K562 (cell line): Measurements from ENCODE around the gene BMP8B. TPM values are rescaled to one million over a fixed set of nuclear protein-coding genes. Genes with fewer than 3 reads are reported as not detected.

Experiments
- CBX8 ChIP-seq: fragments of 200-600 bp; sonication (generic); IDR thresholded peaks from 2 replicates; pipeline ENCODE4 v1.6.1; 2012; ENCODE audit warnings: borderline replicate concordance, mixed run types, low read depth, mild to moderate bottlenecking, moderate library complexity, mixed read lengths, low read length, control low read depth, inconsistent platforms; ENCODE audit not compliant: poor library complexity, severe bottlenecking; ENCODE audit errors: extremely low read depth
- CUX1 ChIP-seq: fragments of 200-800 bp; sonication (Bioruptor generic); IDR thresholded peaks from 2 replicates; pipeline ENCODE4 v1.6.1; 2016; ENCODE audit warnings: missing genetic modification characterization, missing compliant biosample characterization
- DACH1 ChIP-seq: fragments of 450-650 bp; IDR thresholded peaks from 2 replicates; pipeline ENCODE4 v1.6.1; 2018; ENCODE audit not compliant: partially characterized antibody
- ERF ChIP-seq: fragments of 450-650 bp; formaldehyde crosslinking; IDR thresholded peaks from 2 replicates; pipeline ENCODE4 v1.4.0; 2020; ENCODE audit warnings: mild to moderate bottlenecking, mixed read lengths
- FOXA3 ChIP-seq, 2 experiments: fragments of 450-650 bp in 1 of 2; sonication (generic) in 1 of 2; formaldehyde crosslinking; IDR thresholded peaks in 1 of 2; conservative IDR thresholded peaks in 1 of 2; 2 replicates each; pipeline versions ENCODE4 v1.4.0 to v1.8.0; 2020 to 2022; ENCODE audit warnings: mild to moderate bottlenecking in 2 of 2, missing genetic modification reagents in 1 of 2
- FUS ChIP-seq: fragments of 200-400 bp; formaldehyde crosslinking; optimal IDR thresholded peaks from 2 replicates; pipeline ENCODE3; 2017; ENCODE audit warnings: low read depth, low read length
- HDAC1 ChIP-seq, 2 experiments: fragments of 450-650 bp; IDR thresholded peaks; 2 replicates each; pipeline ENCODE4 v1.6.1; 2016 to 2017; ENCODE audit warnings: inconsistent platforms in 1 of 2, mild to moderate bottlenecking in 1 of 2, moderate library complexity in 1 of 2
- HEY1 ChIP-seq: fragments of 250-450 bp; sonication (Bioruptor Pico); IDR thresholded peaks from 2 replicates; pipeline ENCODE4 v1.5.0; 2020; ENCODE audit warnings: mild to moderate bottlenecking, moderate library complexity, borderline replicate concordance
- KAT7 ChIP-seq: sonication (generic); formaldehyde crosslinking; IDR thresholded peaks from 2 replicates; pipeline ENCODE4 v1.8.0; 2022; ENCODE audit warnings: missing genetic modification reagents, mild to moderate bottlenecking, borderline replicate concordance
- NR1H2 ChIP-seq: sonication (generic); formaldehyde crosslinking; IDR thresholded peaks from 2 replicates; pipeline ENCODE4 v1.4.0; 2020; ENCODE audit warnings: mild to moderate bottlenecking, missing genetic modification reagents
- NUFIP1 ChIP-seq: fragments of 450-650 bp; IDR thresholded peaks from 2 replicates; pipeline ENCODE4 v1.6.1; 2018; ENCODE audit not compliant: partially characterized antibody
- PTRF ChIP-seq: fragments of 450-650 bp; IDR thresholded peaks from 2 replicates; pipeline ENCODE4 v1.6.1; 2016; ENCODE audit warnings: mild to moderate bottlenecking, missing genetic modification characterization, missing compliant biosample characterization
- PYGO2 ChIP-seq: fragments of 450-650 bp; IDR thresholded peaks from 2 replicates; pipeline ENCODE4 v1.6.1; 2016; ENCODE audit warnings: mild to moderate bottlenecking, missing genetic modification characterization, moderate library complexity, missing compliant biosample characterization
- RBFOX2 ChIP-seq: fragments of 200-400 bp; formaldehyde crosslinking; IDR thresholded peaks from 2 replicates; pipeline ENCODE4 v1.6.1; 2017; ENCODE audit warnings: low read depth, mild to moderate bottlenecking, low read length, moderate library complexity
- SMARCA5 ChIP-seq: fragments of 450-650 bp; IDR thresholded peaks from 2 replicates; pipeline ENCODE4 v1.6.1; 2016
- SP2 ChIP-seq: IDR thresholded peaks from 2 replicates; pipeline ENCODE4 v1.6.1; 2011; ENCODE audit warnings: mild to moderate bottlenecking, low read depth, low read length, moderate library complexity; ENCODE audit not compliant: poor library complexity, severe bottlenecking; ENCODE audit errors: extremely low read depth
- TFAP4 ChIP-seq: sonication (generic); formaldehyde crosslinking; IDR thresholded peaks from 2 replicates; pipeline ENCODE4 v1.8.0; 2022; ENCODE audit warnings: missing genetic modification reagents, mild to moderate bottlenecking, moderate library complexity, borderline replicate concordance
- THRAP3 ChIP-seq: fragments of 450-650 bp; IDR thresholded peaks from 2 replicates; pipeline ENCODE4 v1.6.1; 2016; ENCODE audit warnings: mild to moderate bottlenecking, inconsistent platforms, borderline replicate concordance
- ZKSCAN3 ChIP-seq: fragments of 250-450 bp; sonication (Bioruptor Pico); IDR thresholded peaks from 2 replicates; pipeline ENCODE4 v1.4.0; 2020
- ZNF224 ChIP-seq: sonication (generic); formaldehyde crosslinking; IDR thresholded peaks from 2 replicates; pipeline ENCODE4 v1.8.0; 2022; ENCODE audit warnings: mild to moderate bottlenecking, missing genetic modification reagents
- ZNF436 ChIP-seq: fragments of 250-450, 450-650 bp; sonication (Bioruptor Pico); formaldehyde crosslinking; IDR thresholded peaks from 2 replicates; pipeline ENCODE4 v1.7.0; 2020; ENCODE audit warnings: mild to moderate bottlenecking
- ZNF707 ChIP-seq: fragments of 250-450 bp; sonication (Bioruptor Pico); conservative IDR thresholded peaks from 2 replicates; pipeline ENCODE4 v1.8.0; 2022; ENCODE audit warnings: inconsistent platforms, mild to moderate bottlenecking, moderate library complexity
- ZNF717 ChIP-seq: fragments of 250-450 bp; sonication (Bioruptor Pico); IDR thresholded peaks from 2 replicates; pipeline ENCODE4 v1.5.0; 2021
- polyA plus RNA-seq, 8 experiments: library from polyadenylated mRNA; depleted of rRNA in 4 of 8; stranded (reverse) in 5 of 8; unstranded in 3 of 8; fragments of >200 nt; fragmentation: Nextera tagmentation in 2 of 8; fragmentation: Illumina TruSeq in 1 of 8; extraction: Ambion mirVana in 2 of 8; extraction: Trizol in 1 of 8; gene quantifications; 2 replicates each; pipeline versions ENCODE4 v1.2.1 to v1.2.3, GENCODE V29; 2011 to 2014; ENCODE audit warnings: inconsistent platforms in 1 of 8, missing spikeins in 1 of 8
- total RNA-seq, 7 experiments: library from RNA; depleted of rRNA in 6 of 7; stranded (reverse); fragments of >200 nt in 6 of 7; fragmentation: Illumina TruSeq in 2 of 7; extraction: Trizol in 2 of 7; gene quantifications; 2 replicates each; pipeline versions ENCODE4 v1.2.1 to v1.2.3, GENCODE V29; 2011 to 2021; ENCODE audit warnings: low replicate concordance in 1 of 7

BMP8B gene
- total and polyA plus RNA-seq, 9 of the 15 experiments (the other 6 are each of a cell fraction or from before 2014, with no cell fraction given): 0.03 to 0.33 (median 0.14) TPM

- no peak for TF ChIP-seq SP2
- no peak for TF ChIP-seq THRAP3
- TF ChIP-seq PYGO2 (tag): no peak
- no peak for TF ChIP-seq ZNF707 (CRISPR knock-in tag)
- TF ChIP-seq PTRF (tag): no peak
- TF ChIP-seq ZNF224 (CRISPR knock-in tag): peak; percentile 10; the same call in 1 of the 2 replicates
- peak; percentile 89; the same call in 1 of the 2 replicates for TF ChIP-seq ERF
- no peak for TF ChIP-seq FOXA3 (CRISPR knock-in tag; conservative IDR thresholded peaks at IDR 0.05 in 1 of 2, IDR thresholded peaks at IDR 0.05 in 1 of 2)
- peak; percentile 54; the same call in 1 of the 2 replicates for TF ChIP-seq TFAP4 (CRISPR knock-in tag)
- 0 out of 4 replicates have a peak, but pooled peaks of 1 of the 2 experiments have one; percentile 25 for TF ChIP-seq HDAC1 (IDR thresholded peaks at IDR 0.05)
- TF ChIP-seq ZNF436 (CRISPR knock-in tag): no peak
- TF ChIP-seq ZKSCAN3 (CRISPR knock-in tag): no peak
- TF ChIP-seq ZNF717 (CRISPR knock-in tag): no peak
- TF ChIP-seq DACH1: no peak
- TF ChIP-seq CUX1 (CRISPR knock-in tag): no peak
- no peak for TF ChIP-seq NUFIP1
- TF ChIP-seq NR1H2 (CRISPR knock-in tag): no peak
- TF ChIP-seq FUS: peak; percentile 52
- no peak for TF ChIP-seq SMARCA5
- no peak for TF ChIP-seq CBX8
- TF ChIP-seq KAT7 (CRISPR knock-in tag): no peak
- no peak for TF ChIP-seq HEY1 (CRISPR knock-in tag)
- peak; percentile 76 for TF ChIP-seq RBFOX2
Measured at GRCh38 chr1:39788758-39789570, at the start of gene BMP8B (continued).
